SK-N-SH (cell line): Measurements from ENCODE around the gene C2orf92. TPM values are rescaled to one million over a fixed set of nuclear protein-coding genes. Genes with fewer than 3 reads are reported as not detected.

Experiments
- CTCF ChIA-PET: fragments of 300-600, 350-600 bp; formaldehyde crosslinking; extraction: SDS; loops from one replicate; lab custom pipeline; 2021; lab: Yijun Ruan, JAX
- POLR2A ChIA-PET: fragments of 350-600 bp; sonication (Branson Sonifier 250); formaldehyde crosslinking; extraction: SDS; loops from one replicate; lab custom pipeline; 2020; ENCODE audit warnings: antibody characterized with exemption, inconsistent platforms; lab: Yijun Ruan, JAX
- DNase-seq: peaks from one replicate; pipeline ENCODE4 v3.0.0; 2012
- H2AFZ ChIP-seq: fragments of 200-600 bp; sonication (generic); 2 replicates; pipeline ENCODE4 v1.8.1; 2016; ENCODE audit warnings: antibody characterized with exemption, mild to moderate bottlenecking, low read depth
- H3F3A ChIP-seq: fragments of 200-600 bp; sonication (generic); replicated peaks from 2 replicates; pipeline ENCODE3; 2016; ENCODE audit warnings: antibody characterized with exemption, mild to moderate bottlenecking; ENCODE audit not compliant: insufficient read depth
- H3K27ac ChIP-seq, 2 experiments: fragments of 200-500 bp in 1 of 2; fragments of 200-600 bp in 1 of 2; sonication (Bioruptor generic) in 1 of 2; sonication (generic), shearing (Covaris generic) in 1 of 2; 2 replicates each; pipeline versions ENCODE4 v1.5.1 to v1.6.1; 2014 to 2016; ENCODE audit warnings: low read depth in 2 of 2, inconsistent platforms in 1 of 2, low read length in 1 of 2, mild to moderate bottlenecking in 1 of 2, mixed read lengths in 1 of 2
- H3K27me3 ChIP-seq: fragments of 200-600 bp; sonication (generic), shearing (Covaris generic); 2 replicates; pipeline ENCODE4 v1.6.1; 2016; ENCODE audit warnings: mixed run types; ENCODE audit not compliant: insufficient read depth
- H3K36me3 ChIP-seq, 2 experiments: fragments of 200-500 bp in 1 of 2; fragments of 200-600 bp in 1 of 2; sonication (Bioruptor generic) in 1 of 2; sonication (generic) in 1 of 2; replicated peaks in 1 of 2; 2 replicates each; pipeline versions ENCODE3 to v1.5.1; 2014 to 2016; ENCODE audit warnings: low read length in 1 of 2, mild to moderate bottlenecking in 1 of 2; ENCODE audit not compliant: insufficient read depth in 2 of 2, control insufficient read depth in 1 of 2
- H3K4me1 ChIP-seq, 2 experiments: fragments of 200-500 bp in 1 of 2; fragments of 200-600 bp in 1 of 2; sonication (Bioruptor generic) in 1 of 2; sonication (generic), shearing (Covaris generic) in 1 of 2; 2 replicates each; pipeline versions ENCODE4 v1.5.1 to v1.6.1; 2014 to 2016; ENCODE audit warnings: low read depth in 1 of 2, low read length in 1 of 2, mixed run types in 1 of 2; ENCODE audit not compliant: insufficient read depth in 2 of 2, control insufficient read depth in 1 of 2
- H3K4me2 ChIP-seq: fragments of 200-600 bp; sonication (generic), shearing (Covaris generic); 2 replicates; pipeline ENCODE4 v1.6.1; 2017; ENCODE audit warnings: mixed run types
- H3K4me3 ChIP-seq, 2 experiments: fragments of 200-500 bp in 1 of 2; fragments of 200-600 bp in 1 of 2; sonication (Bioruptor generic) in 1 of 2; sonication (generic), shearing (Covaris generic) in 1 of 2; 2 replicates each; pipeline versions ENCODE4 v1.5.1 to v1.8.1; 2014 to 2016; ENCODE audit warnings: low read depth in 2 of 2, inconsistent platforms in 1 of 2, low read length in 1 of 2, mild to moderate bottlenecking in 1 of 2, mixed read lengths in 1 of 2, moderate library complexity in 1 of 2
- H3K79me2 ChIP-seq: fragments of 200-600 bp; sonication (generic); 2 replicates; pipeline ENCODE4 v1.8.1; 2017; ENCODE audit warnings: mild to moderate bottlenecking; ENCODE audit not compliant: insufficient read depth
- H3K9ac ChIP-seq: fragments of 200-600 bp; sonication (generic); 2 replicates; pipeline ENCODE4 v1.6.1; 2017; ENCODE audit warnings: mixed run types
- H3K9me2 ChIP-seq: fragments of 200-600 bp; sonication (generic); 2 replicates; pipeline ENCODE4 v1.6.1; 2017; ENCODE audit warnings: mixed run types
- H3K9me3 ChIP-seq: fragments of 200-600 bp; sonication (generic); 2 replicates; pipeline ENCODE4 v1.6.1; 2017; ENCODE audit warnings: mixed run types, mild to moderate bottlenecking, moderate library complexity
- H4K20me1 ChIP-seq: fragments of 200-600 bp; sonication (generic); 2 replicates; pipeline ENCODE4 v1.6.1; 2017; ENCODE audit warnings: mild to moderate bottlenecking, mixed run types; ENCODE audit not compliant: insufficient read depth
- CHD2 ChIP-seq: fragments of 150-350 bp; IDR thresholded peaks from 2 replicates; pipeline ENCODE4 v1.6.1; 2018; ENCODE audit warnings: low read length; ENCODE audit not compliant: partially characterized antibody
- ELF1 ChIP-seq: IDR thresholded peaks from 2 replicates; pipeline ENCODE4 v1.4.0; 2012
- EZH2phosphoT487 ChIP-seq: fragments of 200-600 bp; sonication (generic); IDR thresholded peaks from 2 replicates; pipeline ENCODE4 v1.6.1; 2017; ENCODE audit warnings: low read depth, mixed run types, mild to moderate bottlenecking, antibody characterized with exemption, moderate library complexity, borderline replicate concordance
- FOSL2 ChIP-seq: IDR thresholded peaks from 2 replicates; pipeline ENCODE4 v1.4.0; 2012; ENCODE audit warnings: low read depth, mild to moderate bottlenecking, moderate library complexity, borderline replicate concordance
- FOXJ3 ChIP-seq: sonication (generic); formaldehyde crosslinking; IDR thresholded peaks from 2 replicates; pipeline ENCODE4 v1.5.1; 2020; ENCODE audit warnings: mild to moderate bottlenecking, missing genetic modification reagents
- JUND ChIP-seq: IDR thresholded peaks from 2 replicates; pipeline ENCODE4 v1.4.0; 2012
- MAX ChIP-seq: IDR thresholded peaks from 2 replicates; pipeline ENCODE4 v1.4.0; 2012; ENCODE audit warnings: low read depth
- MEF2A ChIP-seq: IDR thresholded peaks from 2 replicates; pipeline ENCODE4 v1.4.0; 2012; ENCODE audit warnings: low read depth, borderline replicate concordance
- MXI1 ChIP-seq: IDR thresholded peaks from 2 replicates; pipeline ENCODE4 v1.6.1; 2012; ENCODE audit warnings: mild to moderate bottlenecking, low read depth, low read length, improper control_type of control experiment
- NFIC ChIP-seq: IDR thresholded peaks from 2 replicates; pipeline ENCODE4 v1.4.0; 2012; ENCODE audit warnings: borderline replicate concordance
- RAD21 ChIP-seq: IDR thresholded peaks from 2 replicates; pipeline ENCODE4 v1.6.1; 2012; ENCODE audit warnings: mild to moderate bottlenecking, low read length
- RCOR1 ChIP-seq: fragments of 150-350 bp; IDR thresholded peaks from 2 replicates; pipeline ENCODE4 v1.6.1; 2017; ENCODE audit warnings: antibody characterized with exemption, low read length
- REST ChIP-seq: IDR thresholded peaks from 2 replicates; pipeline ENCODE4 v1.6.1; 2012; ENCODE audit warnings: mild to moderate bottlenecking, low read depth, low read length, moderate library complexity
- RFX5 ChIP-seq: IDR thresholded peaks from 2 replicates; pipeline ENCODE4 v1.6.1; 2012; ENCODE audit warnings: mild to moderate bottlenecking, improper control_type of control experiment, low read length
- RXRA ChIP-seq: IDR thresholded peaks from 2 replicates; pipeline ENCODE4 v1.4.0; 2012; ENCODE audit warnings: low read depth, mild to moderate bottlenecking, borderline replicate concordance
- SMC3 ChIP-seq: IDR thresholded peaks from 2 replicates; pipeline ENCODE4 v1.6.1; 2012; ENCODE audit warnings: low read depth, low read length, improper control_type of control experiment
- TAF1 ChIP-seq: IDR thresholded peaks from 2 replicates; pipeline ENCODE4 v1.6.1; 2012; ENCODE audit warnings: low read depth, mild to moderate bottlenecking, low read length, moderate library complexity, borderline replicate concordance
- USF2 ChIP-seq: fragments of 150-350 bp; IDR thresholded peaks from 2 replicates; pipeline ENCODE4 v1.6.1; 2017; ENCODE audit warnings: antibody characterized with exemption, low read length, low read depth, borderline replicate concordance
- WGBS: methylation state at CpG from one replicate; pipeline ENCODE4 v1.1.6; 2017; ENCODE audit warnings: low lambda C conversion rate; 5-methylcytosine and 5-hydroxymethylcytosine counted together
- polyA plus RNA-seq, 3 experiments: library from polyadenylated mRNA; depleted of rRNA; stranded (reverse); fragments of >200 nt; gene quantifications; 2 replicates each; pipeline ENCODE4 v1.2.3, GENCODE V29; 2012
- TF ChIP-seq, protein P1 (sequence below): IDR thresholded peaks from 2 replicates; pipeline ENCODE4 v1.4.0; 2012; ENCODE audit warnings: low read depth, borderline replicate concordance
- TF ChIP-seq, protein P2 (sequence below): fragments of 200-600 bp; sonication (generic); IDR thresholded peaks from 2 replicates; pipeline ENCODE4 v1.6.1; 2017; ENCODE audit warnings: antibody characterized with exemption, mild to moderate bottlenecking, moderate library complexity

The C2orf92 gene
- polyA plus RNA-seq, 1 of the 3 experiments (the other 2 are of a cell fraction), result 3.1 TPM

GRCh38 chr2:97707362-97708047 lies 38.0 kb downstream of the C2orf92 start:
- no peak overlapping the region for H3K27ac ChIP-seq
- H3K4me3 ChIP-seq, result no peak overlapping the region
- no peak overlapping the region for H3K9ac ChIP-seq
- no peaks in the 10 kb centered on the region for H3F3A ChIP-seq
- WGBS, result 69% methylated on average over 7 of the region's 11 CpGs
- H3K27me3 ChIP-seq, result no peaks in the 10 kb centered on the region
- no peaks in the 10 kb centered on the region for H3K79me2 ChIP-seq
- H4K20me1 ChIP-seq, result no peaks in the 10 kb centered on the region
- H3K4me1 ChIP-seq, result peaks cover 0 to 5% of the 10 kb centered on the region in 2 experiments; a peak in 1 of 4 replicates
- H3K9me3 ChIP-seq, result no peaks in the 10 kb centered on the region
- no peak overlapping the region for H3K4me2 ChIP-seq
- ChIA-PET CTCF (interaction anchor here (1.0 to 8.1 kb wide), 4 partner anchors 9 to 677 kb away, joined by 5 to 90 read pairs (median 9); no protein-coding TSS in a partner anchor), POLR2A (no interaction called here)
- H3K9me2 ChIP-seq, result no peaks in the 10 kb centered on the region
- H3K36me3 ChIP-seq, result no peaks in the 10 kb centered on the region
- H2AFZ ChIP-seq, result no peak overlapping the region
- DNase-seq, result no peak
- TF ChIP-seq ELF1, result no peak
- no peak for TF ChIP-seq FOSL2
- TF ChIP-seq FOXJ3, result no peak
- TF ChIP-seq MXI1, result no peak
- no peak for TF ChIP-seq RFX5
- TF ChIP-seq RAD21, result no peak
- TF ChIP-seq, protein P1, sequence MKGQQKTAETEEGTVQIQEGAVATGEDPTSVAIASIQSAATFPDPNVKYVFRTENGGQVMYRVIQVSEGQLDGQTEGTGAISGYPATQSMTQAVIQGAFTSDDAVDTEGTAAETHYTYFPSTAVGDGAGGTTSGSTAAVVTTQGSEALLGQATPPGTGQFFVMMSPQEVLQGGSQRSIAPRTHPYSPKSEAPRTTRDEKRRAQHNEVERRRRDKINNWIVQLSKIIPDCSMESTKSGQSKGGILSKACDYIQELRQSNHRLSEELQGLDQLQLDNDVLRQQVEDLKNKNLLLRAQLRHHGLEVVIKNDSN, result no peak
- no peak for TF ChIP-seq JUND
- TF ChIP-seq REST, result no peak
- no peak for TF ChIP-seq RCOR1
- no peak for TF ChIP-seq MEF2A
- no peak for TF ChIP-seq CHD2
- TF ChIP-seq SMC3, result no peak

DNA sequence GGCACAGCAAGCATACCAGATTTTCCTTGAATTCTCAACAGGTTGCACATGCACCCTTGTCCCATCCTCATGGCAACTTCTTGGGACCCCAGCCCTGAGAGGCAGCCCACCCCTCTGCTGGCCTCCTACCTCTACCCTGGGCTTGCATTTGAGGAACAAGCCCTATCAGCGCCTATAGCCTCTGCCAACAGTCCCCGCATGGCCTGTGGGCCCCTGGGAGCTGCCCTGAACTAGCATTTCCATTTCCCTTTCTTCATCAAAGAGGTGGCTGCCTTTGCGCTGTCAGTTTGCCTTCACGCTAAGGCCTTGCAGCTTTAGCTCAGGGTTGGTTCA lies 38.5 kb downstream of the C2orf92 start:
- H3K79me2 ChIP-seq, result no peaks in the 10 kb centered on the region
- CTCF ChIA-PET, result interaction anchor here (1.0 to 8.1 kb wide), 5 partner anchors 10 to 677 kb away, joined by 3 to 90 read pairs (median 6); no protein-coding TSS in a partner anchor
- no peak overlapping the region for H2AFZ ChIP-seq
- H3K4me2 ChIP-seq, result no peak overlapping the region
- DNase-seq, result no peak
- H3K9me2 ChIP-seq, result no peaks in the 10 kb centered on the region
- no peaks in the 10 kb centered on the region for H3K27me3 ChIP-seq
- no peak overlapping the region for H3K4me3 ChIP-seq
- peaks cover 0 to 5% of the 10 kb centered on the region in 2 experiments; a peak in 1 of 4 replicates for H3K4me1 ChIP-seq
- no peak overlapping the region for H3K27ac ChIP-seq
- POLR2A ChIA-PET, result no interaction called here
- H3K9ac ChIP-seq, result no peak overlapping the region
- no peaks in the 10 kb centered on the region for H3K9me3 ChIP-seq
- H3F3A ChIP-seq, result no peaks in the 10 kb centered on the region
- H4K20me1 ChIP-seq, result no peaks in the 10 kb centered on the region
- no peaks in the 10 kb centered on the region for H3K36me3 ChIP-seq
- WGBS, result 85% methylated on average over 3 of the region's 4 CpGs
- TF ChIP-seq EZH2phosphoT487 (no peak), TAF1 (no peak), USF2 (no peak), CHD2 (no peak), RFX5 (no peak), JUND (no peak), MAX (no peak), RXRA (no peak), RAD21 (no peak), MXI1 (no peak), MEF2A (no peak), NFIC (no peak)
- TF ChIP-seq, protein P2, sequence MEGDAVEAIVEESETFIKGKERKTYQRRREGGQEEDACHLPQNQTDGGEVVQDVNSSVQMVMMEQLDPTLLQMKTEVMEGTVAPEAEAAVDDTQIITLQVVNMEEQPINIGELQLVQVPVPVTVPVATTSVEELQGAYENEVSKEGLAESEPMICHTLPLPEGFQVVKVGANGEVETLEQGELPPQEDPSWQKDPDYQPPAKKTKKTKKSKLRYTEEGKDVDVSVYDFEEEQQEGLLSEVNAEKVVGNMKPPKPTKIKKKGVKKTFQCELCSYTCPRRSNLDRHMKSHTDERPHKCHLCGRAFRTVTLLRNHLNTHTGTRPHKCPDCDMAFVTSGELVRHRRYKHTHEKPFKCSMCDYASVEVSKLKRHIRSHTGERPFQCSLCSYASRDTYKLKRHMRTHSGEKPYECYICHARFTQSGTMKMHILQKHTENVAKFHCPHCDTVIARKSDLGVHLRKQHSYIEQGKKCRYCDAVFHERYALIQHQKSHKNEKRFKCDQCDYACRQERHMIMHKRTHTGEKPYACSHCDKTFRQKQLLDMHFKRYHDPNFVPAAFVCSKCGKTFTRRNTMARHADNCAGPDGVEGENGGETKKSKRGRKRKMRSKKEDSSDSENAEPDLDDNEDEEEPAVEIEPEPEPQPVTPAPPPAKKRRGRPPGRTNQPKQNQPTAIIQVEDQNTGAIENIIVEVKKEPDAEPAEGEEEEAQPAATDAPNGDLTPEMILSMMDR, result no peak
